ENCODE results near the gene KLF16.

The KLF16 gene

GRCh38 chr19:1845125-1845515, 18.3 kb downstream of the KLF16 start:
- Histone ChIP-seq H3K4me1 (ENCODE audit: insufficient read depth, low read length) (peaks cover 43% of the 10 kb centered on the region), H3K9me3 (ENCODE audit: low read length) (no peaks in the 10 kb centered on the region), H3K27me3 (ENCODE audit: insufficient read depth, low read length) (no peaks in the 10 kb centered on the region), H3K36me3 (ENCODE audit: insufficient read depth, low read length) (peaks cover 3% of the 10 kb centered on the region), H2AFZ (ENCODE audit: low read depth, low read length) (no peak overlapping the region), H3K4me3 (ENCODE audit: low read length) (no peak overlapping the region)

GRCh38 chr19:1844513-1845124, 18.8 kb downstream of the KLF16 start:
- Histone ChIP-seq H3K36me3 (ENCODE audit: insufficient read depth, low read length) (peaks cover 5% of the 10 kb centered on the region), H3K9me3 (ENCODE audit: low read length) (no peaks in the 10 kb centered on the region), H3K4me3 (ENCODE audit: low read length) (no peak overlapping the region), H2AFZ (ENCODE audit: low read depth, low read length) (no peak overlapping the region), H3K27me3 (ENCODE audit: insufficient read depth, low read length) (no peaks in the 10 kb centered on the region), H3K4me1 (ENCODE audit: insufficient read depth, low read length) (peaks cover 48% of the 10 kb centered on the region)

GRCh38 chr19:1843646-1844394, 19.6 kb downstream of the KLF16 start:
- no peaks in the 10 kb centered on the region for H3K9me3 ChIP-seq (ENCODE audit: low read length)
- no peak overlapping the region for H3K4me3 ChIP-seq (ENCODE audit: low read length)
- H3K36me3 ChIP-seq (ENCODE audit: insufficient read depth, low read length) = peaks cover 8% of the 10 kb centered on the region
- H3K4me1 ChIP-seq (ENCODE audit: insufficient read depth, low read length) = peaks cover 48% of the 10 kb centered on the region
- no peaks in the 10 kb centered on the region for H3K27me3 ChIP-seq (ENCODE audit: insufficient read depth, low read length)
- H2AFZ ChIP-seq (ENCODE audit: low read depth, low read length) = no peak overlapping the region

GRCh38 chr19:1843116-1843515, 20.3 kb downstream of the KLF16 start:
- H3K4me1 ChIP-seq (ENCODE audit: insufficient read depth, low read length) = peaks cover 48% of the 10 kb centered on the region
- no peaks in the 10 kb centered on the region for H3K27me3 ChIP-seq (ENCODE audit: insufficient read depth, low read length)
- H3K4me3 ChIP-seq (ENCODE audit: low read length) = no peak overlapping the region
- no peak overlapping the region for H2AFZ ChIP-seq (ENCODE audit: low read depth, low read length)
- H3K9me3 ChIP-seq (ENCODE audit: low read length) = no peaks in the 10 kb centered on the region
- peaks cover 11% of the 10 kb centered on the region for H3K36me3 ChIP-seq (ENCODE audit: insufficient read depth, low read length)

- H3K9me3 ChIP-seq (ENCODE audit: low read length) = no peaks in the 10 kb centered on the region
- no peaks in the 10 kb centered on the region for H3K27me3 ChIP-seq (ENCODE audit: insufficient read depth, low read length)
- peaks cover 33% of the 10 kb centered on the region for H3K4me1 ChIP-seq (ENCODE audit: insufficient read depth, low read length)
- H3K36me3 ChIP-seq (ENCODE audit: insufficient read depth, low read length) = peaks cover 11% of the 10 kb centered on the region
- no peak overlapping the region for H2AFZ ChIP-seq (ENCODE audit: low read depth, low read length)
- no peak overlapping the region for H3K4me3 ChIP-seq (ENCODE audit: low read length)
These were observed 22.0 kb downstream of the KLF16 start for GRCh38 chr19:1841209-1841924.

- Histone ChIP-seq H3K4me1 (ENCODE audit: insufficient read depth, low read length) (peaks cover 28% of the 10 kb centered on the region), H3K36me3 (ENCODE audit: insufficient read depth, low read length) (peaks cover 11% of the 10 kb centered on the region), H3K9me3 (ENCODE audit: low read length) (no peaks in the 10 kb centered on the region), H3K4me3 (ENCODE audit: low read length) (no peak overlapping the region), H3K27me3 (ENCODE audit: insufficient read depth, low read length) (no peaks in the 10 kb centered on the region), H2AFZ (ENCODE audit: low read depth, low read length) (no peak overlapping the region)
These were observed 22.8 kb downstream of the KLF16 start for GRCh38 chr19:1840541-1841115.

- Histone ChIP-seq H3K4me3 (ENCODE audit: low read length) (no peak overlapping the region), H3K9me3 (ENCODE audit: low read length) (no peaks in the 10 kb centered on the region), H3K36me3 (ENCODE audit: insufficient read depth, low read length) (peaks cover 8% of the 10 kb centered on the region), H3K4me1 (ENCODE audit: insufficient read depth, low read length) (peaks cover 28% of the 10 kb centered on the region), H3K27me3 (ENCODE audit: insufficient read depth, low read length) (no peaks in the 10 kb centered on the region), H2AFZ (ENCODE audit: low read depth, low read length) (no peak overlapping the region)
These were observed 23.5 kb downstream of the KLF16 start for GRCh38 chr19:1839658-1840540.

- no peak overlapping the region for H2AFZ ChIP-seq (ENCODE audit: low read depth, low read length)
- H3K4me1 ChIP-seq (ENCODE audit: insufficient read depth, low read length) = peaks cover 28% of the 10 kb centered on the region
- H3K36me3 ChIP-seq (ENCODE audit: insufficient read depth, low read length) = peaks cover 8% of the 10 kb centered on the region
- no peak overlapping the region for H3K4me3 ChIP-seq (ENCODE audit: low read length)
- H3K27me3 ChIP-seq (ENCODE audit: insufficient read depth, low read length) = no peaks in the 10 kb centered on the region
- H3K9me3 ChIP-seq (ENCODE audit: low read length) = no peaks in the 10 kb centered on the region
These were observed 25.7 kb downstream of the KLF16 start for GRCh38 chr19:1837625-1838105.

- H3K4me3 ChIP-seq (ENCODE audit: low read length) = no peak overlapping the region
- no peaks in the 10 kb centered on the region for H3K27me3 ChIP-seq (ENCODE audit: insufficient read depth, low read length)
- H3K4me1 ChIP-seq (ENCODE audit: insufficient read depth, low read length) = peaks cover 26% of the 10 kb centered on the region
- peaks cover 10% of the 10 kb centered on the region for H3K36me3 ChIP-seq (ENCODE audit: insufficient read depth, low read length)
- no peak overlapping the region for H2AFZ ChIP-seq (ENCODE audit: low read depth, low read length)
- H3K9me3 ChIP-seq (ENCODE audit: low read length) = no peaks in the 10 kb centered on the region
These were observed 26.2 kb downstream of the KLF16 start for GRCh38 chr19:1837222-1837565.

GRCh38 chr19:1836458-1837221, 26.7 kb downstream of the KLF16 start:
- H3K27me3 ChIP-seq (ENCODE audit: insufficient read depth, low read length) = no peaks in the 10 kb centered on the region
- H3K4me3 ChIP-seq (ENCODE audit: low read length) = no peak overlapping the region
- peaks cover 20% of the 10 kb centered on the region for H3K4me1 ChIP-seq (ENCODE audit: insufficient read depth, low read length)
- H3K9me3 ChIP-seq (ENCODE audit: low read length) = no peaks in the 10 kb centered on the region
- H3K36me3 ChIP-seq (ENCODE audit: insufficient read depth, low read length) = peaks cover 11% of the 10 kb centered on the region
- no peak overlapping the region for H2AFZ ChIP-seq (ENCODE audit: low read depth, low read length)

- Histone ChIP-seq H3K4me3 (ENCODE audit: low read length) (no peak overlapping the region), H3K36me3 (ENCODE audit: insufficient read depth, low read length) (peaks cover 15% of the 10 kb centered on the region), H3K27me3 (ENCODE audit: insufficient read depth, low read length) (no peaks in the 10 kb centered on the region), H3K4me1 (ENCODE audit: insufficient read depth, low read length) (no peaks in the 10 kb centered on the region), H2AFZ (ENCODE audit: low read depth, low read length) (no peak overlapping the region), H3K9me3 (ENCODE audit: low read length) (no peaks in the 10 kb centered on the region)
These were observed 29.8 kb downstream of the KLF16 start for GRCh38 chr19:1833540-1833939.
